B cell (primary cell): ENCODE results near the gene AKT2. TPM values are rescaled to one million over a fixed set of nuclear protein-coding genes. Genes with fewer than 3 reads are reported as not detected.

Experiments
- ATAC-seq: fragments of 200-7000 bp; cut with Tn5 transposase; one replicate; pipeline ENCODE4 v1.10.0; 2021; ENCODE audit warnings: low read depth, mild to moderate bottlenecking, moderate number of reproducible peaks, moderate library complexity
- CTCF ChIA-PET: fragments of 350-600 bp; sonication (Branson Sonifier 250); formaldehyde crosslinking; loops from one replicate; lab custom pipeline; 2021; ENCODE audit warnings: antibody characterized with exemption, inconsistent platforms; lab: Charles Lee
- POLR2A ChIA-PET: fragments of 350-600 bp; sonication (Branson Sonifier 250); formaldehyde crosslinking; loops from one replicate; lab custom pipeline; 2021; ENCODE audit warnings: antibody characterized with exemption; lab: Charles Lee
- DNase-seq: peaks from one replicate; pipeline ENCODE4 v3.0.0; 2013
- H2AFZ ChIP-seq: 2 replicates; pipeline ENCODE4 v1.6.1; 2012; ENCODE audit warnings: mild to moderate bottlenecking, low read depth, low read length; ENCODE audit not compliant: insufficient read depth, poor library complexity, severe bottlenecking
- H3K27ac ChIP-seq, 2 donors: 1 replicate in 1 of 2; 2 replicates in 1 of 2; pipeline ENCODE4 v1.5.1; 2012 to 2013; ENCODE audit warnings: low read length in 2 of 2, mild to moderate bottlenecking in 2 of 2, moderate library complexity in 1 of 2
- H3K27me3 ChIP-seq, 4 experiments: fragments of 200-600 bp in 1 of 4; sonication (generic) in 1 of 4; replicated peaks in 1 of 4; 1 replicate in 2 of 4; 2 replicates in 2 of 4; pipeline versions ENCODE4 v1.6.1 to v1.7.0; 2013 to 2016; ENCODE audit warnings: low read length in 3 of 4, mild to moderate bottlenecking in 2 of 4, mixed read lengths in 1 of 4, moderate library complexity in 1 of 4; ENCODE audit not compliant: insufficient read depth in 4 of 4, control insufficient read depth in 3 of 4; ENCODE audit errors: control extremely low read depth in 1 of 4
- H3K36me3 ChIP-seq, 2 experiments: replicated peaks in 1 of 2; 1 replicate in 1 of 2; 2 replicates in 1 of 2; pipeline versions ENCODE4 v1.6.1 to v1.7.1; 2013; ENCODE audit warnings: low read length in 1 of 2; ENCODE audit not compliant: insufficient read depth in 2 of 2, control insufficient read depth in 1 of 2; ENCODE audit errors: control extremely low read depth in 1 of 2, extremely low read depth in 1 of 2
- H3K4me1 ChIP-seq, 2 donors: fragments of 200-600 bp in 1 of 2; sonication (generic) in 1 of 2; 1 replicate in 1 of 2; 2 replicates in 1 of 2; pipeline versions ENCODE4 v1.5.1 to v1.6.1; 2013 to 2017; ENCODE audit warnings: low read length in 2 of 2; ENCODE audit not compliant: control insufficient read depth in 2 of 2, insufficient read depth in 2 of 2
- H3K4me2 ChIP-seq: replicated peaks from 2 replicates; pipeline ENCODE3; 2012; ENCODE audit warnings: mild to moderate bottlenecking, low read depth, low read length; ENCODE audit not compliant: poor library complexity, severe bottlenecking
- H3K4me3 ChIP-seq, 5 experiments: fragments of 200-600 bp in 1 of 5; sonication (generic) in 1 of 5; 1 replicate in 3 of 5; 2 replicates in 2 of 5; pipeline versions ENCODE4 v1.5.1 to v1.7.0; 2011 to 2016; ENCODE audit warnings: low read length in 4 of 5, mild to moderate bottlenecking in 4 of 5, low read depth in 2 of 5, control low read depth in 1 of 5, moderate library complexity in 1 of 5; ENCODE audit not compliant: insufficient read depth in 1 of 5; ENCODE audit errors: control extremely low read depth in 1 of 5, extremely low read depth in 1 of 5
- H3K79me2 ChIP-seq: fragments of 200-600 bp; sonication (generic); one replicate; pipeline ENCODE4 v1.6.0; 2016; ENCODE audit warnings: low read length; ENCODE audit not compliant: control insufficient read depth, insufficient read depth
- H3K9ac ChIP-seq: fragments of 200-600 bp; sonication (generic); 2 replicates; pipeline ENCODE4 v1.6.1; 2017; ENCODE audit warnings: mild to moderate bottlenecking, low read length, moderate library complexity
- H3K9me3 ChIP-seq, 3 donors: one replicate each; pipeline versions ENCODE4 v1.6.1 to v1.7.1; 2013; ENCODE audit warnings: low read length in 2 of 3; ENCODE audit not compliant: control insufficient read depth in 2 of 3, insufficient read depth in 1 of 3; ENCODE audit errors: control extremely low read depth in 1 of 3
- H4K20me1 ChIP-seq: 2 replicates; pipeline ENCODE4 v1.6.0; 2012; ENCODE audit warnings: mild to moderate bottlenecking, low read length; ENCODE audit not compliant: insufficient read depth, control insufficient read depth, poor library complexity, severe bottlenecking
- H3K27ac Mint-ChIP-seq: one replicate; pipeline ENCODE4 v1.8.0; 2021; ENCODE audit warnings: mixed read lengths
- H3K27me3 Mint-ChIP-seq: one replicate; pipeline ENCODE4 v1.8.0; 2021; ENCODE audit warnings: mixed read lengths
- H3K4me1 Mint-ChIP-seq: one replicate; pipeline ENCODE4 v1.8.0; 2021; ENCODE audit warnings: mixed read lengths
- H3K4me3 Mint-ChIP-seq: one replicate; pipeline ENCODE4 v1.8.0; 2021; ENCODE audit warnings: mixed read lengths
- H3K9me3 Mint-ChIP-seq: one replicate; pipeline ENCODE4 v1.8.0; 2022; ENCODE audit warnings: mixed read lengths; ENCODE audit not compliant: insufficient read depth
- CTCF ChIP-seq: fragments of 200-600 bp; IDR thresholded peaks from one replicate; pipeline ENCODE4 v1.8.0; 2022; ENCODE audit warnings: antibody characterized with exemption, mild to moderate bottlenecking
- WGBS: methylation state at CpG from one replicate; pipeline ENCODE4 v1.1.5; 2013; ENCODE audit warnings: missing lambda C conversion rate; ENCODE audit not compliant: insufficient coverage; 5-methylcytosine and 5-hydroxymethylcytosine counted together
- intact Hi-C: fragments of 100-400 bp; cut with micrococcal nuclease; formaldehyde crosslinking; loops from one replicate; pipeline ENCODE4 v1.10.0; 2022
- polyA plus RNA-seq: library from polyadenylated mRNA; depleted of rRNA; stranded (reverse); fragments of >200 nt; gene quantifications from 2 replicates; pipeline ENCODE4 v1.2.3, GENCODE V29; 2012
- total RNA-seq, 2 donors: library from RNA; stranded (reverse); fragments of 120-200 nt in 1 of 2; gene quantifications; 1 replicate in 1 of 2; 2 replicates in 1 of 2; pipeline versions ENCODE4 v1.2.3 to v1.2.4, GENCODE V29; 2013 to 2022

Gene AKT2
- total and polyA plus RNA-seq, 2 donors (not counting 1 experiment from before 2014, with no cell fraction given), result 195 to 243 TPM

- ChIA-PET POLR2A (no interaction called here), CTCF (interaction anchor here (1.1 kb wide), 1 partner anchor 52 kb away, joined by 3 read pairs; no protein-coding TSS in a partner anchor)
- DNase-seq, result no peak
- Mint-ChIP-seq H3K9me3 (no peaks in the 10 kb centered on the region), H3K27ac (peak overlapping the region; percentile 50), H3K27me3 (no peaks in the 10 kb centered on the region), H3K4me3 (peak overlapping the region; percentile 76), H3K4me1 (peaks cover 31% of the 10 kb centered on the region)
- no peaks in the 10 kb centered on the region for H4K20me1 ChIP-seq
- peak overlapping the region in 4 of 5 experiments; percentile 43 to 100 (median 99) for H3K4me3 ChIP-seq
- no peaks in the 10 kb centered on the region for H3K27me3 ChIP-seq
- no peak for TF ChIP-seq CTCF
- no peak overlapping the region for H3K27ac ChIP-seq
- H3K9me3 ChIP-seq, result no peaks in the 10 kb centered on the region
- H3K36me3 ChIP-seq, result peaks cover 0 to 3% of the 10 kb centered on the region in 2 experiments
- H3K9ac ChIP-seq, result peak overlapping the region; percentile 70
- peaks cover 10 to 25% of the 10 kb centered on the region in 2 donors for H3K4me1 ChIP-seq
- peaks cover 8% of the 10 kb centered on the region for H3K79me2 ChIP-seq
- intact Hi-C loops, result loop anchor here (1.0 to 2.0 kb wide), 7 partner anchors 30 to 368 kb away; partner anchors contain the start of genes AKT2, C19orf47, PLD3 and ZNF546
- H2AFZ ChIP-seq, result peak overlapping the region; percentile 100
- peak overlapping the region; percentile 99 for H3K4me2 ChIP-seq
- no peak for ATAC-seq
- 20% methylated on average over 61 of the region's 62 CpGs for WGBS
These were observed 93.1 kb downstream of the AKT2 start for GRCh38 chr19:40191836-40192646.
